GM21786 (cell line): Measurements from ENCODE around the gene CTBP2.

Source experiments
- ATAC-seq: cut with Tn5 transposase; IDR thresholded peaks from one replicate; pipeline ENCODE4 v1.9.1; 2021; ENCODE audit not compliant: unreplicated experiment

The CTBP2 gene

DNA sequence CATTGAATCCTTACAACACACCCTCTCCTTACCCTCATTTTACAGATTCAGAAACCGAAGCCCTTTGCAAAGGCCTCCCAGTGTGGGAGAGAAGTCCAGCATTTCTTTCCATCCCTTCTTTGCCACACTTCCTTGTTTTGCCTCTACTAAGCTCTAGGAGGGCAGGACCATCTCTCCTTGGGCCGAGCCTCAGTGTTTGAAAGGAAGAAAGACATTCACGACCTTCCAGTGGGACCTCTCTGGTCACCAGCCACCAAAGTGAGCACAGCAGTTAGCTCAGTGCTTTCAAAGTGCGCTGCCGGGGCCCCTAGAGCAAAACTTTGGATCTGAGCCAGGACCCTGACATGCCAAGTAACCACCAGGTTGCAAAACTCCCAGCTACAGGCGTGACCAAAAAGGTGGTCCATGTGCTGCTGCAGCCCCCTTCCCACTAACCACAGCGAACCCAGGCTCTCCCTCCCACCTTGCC lies 12.4 kb downstream of the CTBP2 start:
- no peak for ATAC-seq

DNA sequence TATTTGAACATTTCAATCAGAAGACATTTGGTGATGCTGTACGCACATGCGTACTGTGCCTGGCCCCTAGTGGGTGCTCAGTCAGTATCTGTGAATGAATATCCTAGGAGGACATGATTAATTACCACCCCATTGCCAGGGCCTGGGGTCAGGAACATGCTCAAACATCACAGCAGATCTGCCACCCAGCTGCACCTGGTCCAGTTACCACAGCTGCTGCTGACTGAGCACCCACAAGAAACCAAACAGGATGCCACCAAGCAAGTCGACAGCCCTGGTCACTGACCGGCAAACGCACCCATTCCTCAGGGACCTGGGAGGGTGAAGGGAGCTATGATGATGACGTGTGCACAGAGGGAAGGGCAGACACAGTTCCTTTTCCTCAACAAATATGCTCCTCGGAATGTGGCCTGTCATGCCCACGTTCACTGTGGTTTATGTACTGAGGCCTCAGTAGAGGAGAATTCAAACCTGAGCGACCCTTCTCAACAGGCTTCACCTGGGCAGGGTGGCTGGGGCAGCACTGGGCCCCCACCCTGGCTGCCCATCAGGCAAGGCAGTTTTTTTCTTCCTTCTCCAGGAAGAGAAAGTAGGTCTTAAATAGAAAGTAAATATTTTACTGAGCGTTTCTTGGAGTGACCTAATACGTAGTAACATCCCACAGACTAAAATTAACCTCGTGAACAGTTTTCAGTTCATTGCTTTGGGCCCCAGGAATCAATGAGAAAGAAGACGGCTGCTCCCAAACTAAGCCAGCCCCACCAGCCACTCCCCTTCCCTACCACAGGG lies 13.4 kb downstream of the CTBP2 start:
- ATAC-seq = no peak

DNA sequence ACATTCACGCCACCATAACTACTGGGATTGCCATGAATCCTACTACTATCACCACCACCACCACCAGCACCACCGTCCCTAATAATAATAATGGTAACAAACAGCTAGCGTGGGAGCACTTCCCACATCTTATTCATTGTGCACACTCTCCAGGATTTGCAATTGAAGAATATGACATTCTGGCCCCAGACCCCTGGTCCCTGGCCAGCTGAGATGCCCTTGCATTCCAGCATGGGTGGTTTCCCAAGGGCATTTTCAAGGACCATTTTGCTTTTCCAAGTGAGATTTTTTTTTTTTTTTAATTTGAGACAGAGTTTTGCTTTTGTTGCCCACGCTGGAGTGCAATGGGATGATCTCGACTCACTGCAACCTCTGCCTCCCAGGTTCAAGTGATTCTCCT lies 14.7 kb downstream of the CTBP2 start:
- no peak for ATAC-seq

DNA sequence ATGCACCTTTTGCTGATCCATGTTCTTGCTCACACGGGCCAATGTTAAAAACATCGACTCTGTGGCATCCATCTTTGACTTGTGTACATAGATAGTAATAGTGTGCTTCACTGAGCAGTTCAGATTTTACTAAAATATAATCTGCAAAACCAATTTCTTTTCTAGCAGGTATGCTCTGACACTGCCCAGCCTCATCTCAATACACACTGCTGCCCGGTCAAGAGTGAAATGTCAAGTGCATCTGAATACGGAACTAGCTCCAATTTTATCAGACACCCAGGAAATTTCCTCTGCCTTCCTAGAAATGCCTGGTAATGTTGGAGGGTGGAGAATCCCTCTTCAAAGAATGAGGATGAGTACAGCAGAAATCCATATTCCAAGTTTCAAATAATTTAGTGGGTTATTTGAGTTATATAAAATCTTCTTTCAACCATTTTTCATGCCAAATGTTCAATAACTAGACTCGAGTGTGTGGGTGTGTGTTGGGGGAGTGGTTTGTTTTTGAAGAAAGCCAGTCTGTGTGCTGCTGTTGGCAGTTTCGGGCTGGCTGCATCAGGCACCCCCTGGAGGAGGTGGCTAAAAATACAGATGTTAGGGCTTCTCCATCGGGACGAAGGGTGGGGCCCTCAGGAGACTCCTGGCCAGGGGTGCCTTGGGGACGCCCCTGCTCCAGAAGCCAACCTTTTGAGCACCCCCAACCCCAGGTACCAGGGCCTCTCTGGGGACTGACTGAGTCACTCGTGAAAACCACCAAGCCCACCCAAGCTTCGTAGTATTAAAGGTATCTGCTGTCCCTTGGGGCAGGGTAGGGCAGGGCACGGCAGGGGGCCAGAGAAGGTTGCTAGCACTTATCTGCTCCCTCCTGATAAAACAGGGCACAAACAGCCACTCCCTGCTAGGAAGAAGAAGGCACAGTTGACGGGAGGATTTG lies 15.4 kb downstream of the CTBP2 start:
- ATAC-seq = no peak

DNA sequence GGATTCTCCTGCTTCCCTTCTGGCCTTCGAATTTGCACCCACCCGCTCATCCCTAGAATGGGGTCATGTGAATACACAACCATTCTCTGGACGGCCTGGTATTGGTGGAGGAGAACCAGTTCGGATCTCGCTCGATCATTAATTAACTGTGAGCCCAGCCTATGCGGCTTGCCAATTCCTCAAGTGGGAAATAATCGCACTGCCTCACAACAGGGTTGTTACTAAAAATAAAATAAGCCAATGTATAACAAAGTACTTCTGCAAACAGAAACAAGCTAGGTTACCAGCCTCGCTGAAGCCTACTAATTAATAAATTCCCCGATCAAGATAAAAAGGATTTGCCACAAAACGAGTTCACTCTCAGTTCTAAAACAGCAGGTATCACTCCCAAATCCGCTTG lies 16.2 kb downstream of the CTBP2 start:
- ATAC-seq = no peak

DNA sequence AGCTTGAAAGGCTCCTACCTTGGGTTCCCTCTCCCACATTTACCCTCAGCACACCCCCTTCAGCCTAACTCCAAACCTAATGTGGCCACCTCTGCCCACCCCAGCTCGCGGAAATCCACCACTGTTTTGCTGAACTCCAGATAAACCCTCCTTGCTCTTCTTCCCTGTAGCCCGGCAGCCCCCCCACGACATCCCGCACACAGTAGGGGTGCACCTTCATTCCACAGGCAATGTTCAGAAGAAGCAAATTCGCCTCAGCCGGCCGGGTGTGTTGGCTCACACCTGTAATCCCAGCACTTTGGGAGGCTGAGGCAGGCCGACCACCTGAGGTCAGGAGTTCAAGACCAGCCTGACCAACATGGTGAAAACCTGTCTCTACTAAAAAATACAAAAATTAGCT lies 17.4 kb downstream of the CTBP2 start:
- no peak for ATAC-seq

DNA sequence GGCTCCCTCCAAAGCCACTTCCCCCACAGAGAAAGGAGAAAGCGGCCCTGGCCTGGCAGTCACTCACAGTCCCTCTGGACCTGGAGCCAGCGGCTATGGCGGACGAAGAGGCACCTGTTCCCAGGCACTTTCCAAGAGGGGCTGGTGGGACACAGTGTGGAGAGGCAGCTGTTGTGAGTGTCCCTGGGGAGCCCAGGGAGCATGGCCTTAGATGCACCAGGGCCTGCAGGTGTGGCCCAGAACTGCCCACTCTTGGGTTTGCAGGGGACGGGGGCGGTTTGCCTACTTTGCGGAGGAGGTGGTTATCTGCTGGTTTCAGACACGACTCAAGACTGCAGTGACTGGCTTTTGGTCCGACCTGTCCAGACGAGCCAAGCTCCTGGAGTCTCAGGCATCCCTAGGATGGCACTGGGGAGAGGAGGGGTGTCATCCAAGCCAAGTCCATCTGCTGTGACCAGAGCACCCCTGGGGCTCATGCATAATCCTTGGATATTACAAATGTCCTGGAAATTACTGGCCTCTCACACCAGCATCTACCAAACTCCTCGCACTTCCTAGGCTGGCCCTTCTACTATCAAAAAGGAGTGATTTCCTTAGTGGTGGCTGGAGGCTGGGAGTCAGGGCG lies 18.4 kb downstream of the CTBP2 start:
- ATAC-seq = no peak

DNA sequence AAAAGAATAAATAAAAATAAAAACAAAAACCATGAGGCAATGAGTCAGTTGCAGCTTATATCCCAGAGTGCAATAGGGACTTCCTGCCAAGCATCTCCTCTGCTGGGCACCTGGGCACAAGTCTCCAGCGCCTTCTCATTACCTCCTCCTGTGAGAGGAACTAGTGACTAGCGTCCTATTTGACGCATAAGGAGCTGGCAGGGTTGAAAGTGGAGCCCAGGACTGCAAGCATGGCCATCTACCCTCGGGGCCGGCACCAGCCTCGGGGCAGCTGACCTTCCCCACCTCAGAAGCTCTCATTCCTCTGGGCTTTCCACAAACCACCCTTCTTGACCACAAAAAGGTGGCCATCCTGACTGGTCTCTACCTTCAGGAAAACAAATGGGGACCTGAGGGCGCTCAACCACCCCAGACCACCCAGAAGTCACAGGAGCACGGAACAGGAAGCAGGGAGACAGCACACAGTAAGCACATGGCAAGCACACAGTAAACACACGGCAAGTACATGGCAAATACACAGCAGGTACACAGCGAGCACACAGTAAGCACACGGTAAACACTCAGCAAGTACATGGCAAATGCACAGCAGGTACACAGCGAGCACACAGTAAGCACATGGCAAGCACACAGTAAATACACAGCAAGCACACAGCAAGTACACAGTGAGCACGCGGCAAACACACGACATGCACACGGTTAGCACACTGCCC lies 19.1 kb downstream of the CTBP2 start:
- no peak for ATAC-seq

DNA sequence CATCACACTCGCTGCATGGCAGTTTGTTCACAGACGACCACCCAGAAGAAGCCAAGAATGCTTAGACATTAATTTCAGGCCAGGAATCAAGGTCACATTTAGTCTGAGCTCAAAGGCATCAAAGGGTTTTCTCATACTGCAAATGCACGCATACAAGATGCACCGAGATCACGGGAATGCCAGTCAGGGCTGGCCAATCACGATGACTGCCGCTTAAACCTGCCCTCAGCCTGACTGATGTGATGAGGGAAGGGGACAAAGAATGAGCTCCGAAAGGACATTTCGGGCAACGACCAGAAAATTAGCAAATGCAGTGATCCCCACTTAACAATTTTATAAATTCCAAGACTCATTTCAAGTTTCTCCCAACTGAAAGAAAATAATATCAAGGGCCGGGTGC lies 20.2 kb downstream of the CTBP2 start:
- ATAC-seq = no peak

DNA sequence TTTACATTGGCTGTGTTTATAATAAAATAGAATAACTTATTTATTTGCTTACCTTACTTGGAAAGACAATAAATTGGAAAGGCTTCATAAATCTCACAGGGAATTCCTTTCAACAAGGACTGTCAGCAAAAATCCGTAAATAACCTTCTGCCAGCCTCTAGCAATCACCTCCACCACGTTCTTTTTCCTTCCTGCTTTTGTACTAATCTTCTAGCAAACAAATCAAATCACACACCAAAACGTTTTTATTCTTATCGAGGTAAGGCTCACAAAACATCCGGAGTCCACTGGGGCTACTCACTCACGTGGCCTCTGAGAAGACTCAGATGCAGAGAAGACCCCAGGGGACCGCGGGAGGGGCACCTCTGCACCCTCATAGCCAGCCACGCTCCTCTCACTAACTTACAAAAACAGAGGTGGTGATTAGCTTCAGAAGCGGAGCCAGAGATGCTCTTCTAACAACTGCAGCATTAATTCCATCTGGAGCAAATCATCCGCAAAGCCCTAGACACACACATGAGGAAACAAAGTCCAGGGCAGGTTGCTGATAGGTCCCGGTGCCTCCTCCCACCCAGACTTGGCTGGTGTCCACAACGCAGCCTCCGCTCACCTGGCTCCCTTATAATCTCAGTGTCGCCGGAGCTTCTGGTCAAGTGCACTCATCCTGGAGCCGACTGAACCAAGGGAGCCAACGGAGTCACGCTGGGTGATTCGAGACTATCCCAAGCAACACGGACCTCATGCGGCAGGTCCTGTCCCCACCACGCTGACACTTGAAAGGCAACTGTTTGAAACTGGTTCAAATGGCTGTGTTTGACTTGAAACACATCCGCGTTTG lies 22.5 kb downstream of the CTBP2 start:
- no peak for ATAC-seq

DNA sequence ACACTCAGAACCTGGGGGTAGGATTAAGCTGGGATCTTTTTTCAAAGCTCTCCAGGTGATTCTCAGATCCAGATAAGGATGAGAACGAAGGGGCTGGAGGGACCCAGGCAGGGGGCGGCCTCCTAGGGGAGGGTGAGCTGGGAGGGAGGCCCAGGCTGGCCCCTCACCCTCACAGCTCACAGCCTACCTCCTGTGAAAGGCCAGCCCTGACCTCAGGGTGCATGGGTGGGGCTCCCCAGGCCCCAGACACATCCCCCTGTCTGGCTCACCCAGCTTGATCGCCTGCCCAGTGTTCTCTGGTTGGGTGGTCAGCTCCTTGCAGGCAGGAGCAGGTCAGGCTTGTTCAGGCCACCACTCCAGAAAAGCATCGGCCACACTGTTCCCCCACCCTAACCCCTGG lies 24.3 kb downstream of the CTBP2 start:
- no peak for ATAC-seq

DNA sequence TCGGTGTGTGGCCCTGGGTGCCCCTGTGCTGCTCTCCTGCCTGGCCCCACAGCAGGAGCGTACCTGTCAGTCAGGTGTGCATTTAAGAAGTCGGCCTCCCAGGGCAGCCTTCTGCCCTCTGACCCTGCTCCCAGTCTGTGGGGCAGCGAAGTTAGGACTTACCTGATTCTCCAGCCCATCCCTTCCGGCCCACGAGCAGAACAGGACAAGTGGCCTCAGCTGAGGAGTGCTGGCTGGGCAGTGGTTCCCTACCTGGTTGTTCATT lies 24.7 kb downstream of the CTBP2 start:
- ATAC-seq = no peak

DNA sequence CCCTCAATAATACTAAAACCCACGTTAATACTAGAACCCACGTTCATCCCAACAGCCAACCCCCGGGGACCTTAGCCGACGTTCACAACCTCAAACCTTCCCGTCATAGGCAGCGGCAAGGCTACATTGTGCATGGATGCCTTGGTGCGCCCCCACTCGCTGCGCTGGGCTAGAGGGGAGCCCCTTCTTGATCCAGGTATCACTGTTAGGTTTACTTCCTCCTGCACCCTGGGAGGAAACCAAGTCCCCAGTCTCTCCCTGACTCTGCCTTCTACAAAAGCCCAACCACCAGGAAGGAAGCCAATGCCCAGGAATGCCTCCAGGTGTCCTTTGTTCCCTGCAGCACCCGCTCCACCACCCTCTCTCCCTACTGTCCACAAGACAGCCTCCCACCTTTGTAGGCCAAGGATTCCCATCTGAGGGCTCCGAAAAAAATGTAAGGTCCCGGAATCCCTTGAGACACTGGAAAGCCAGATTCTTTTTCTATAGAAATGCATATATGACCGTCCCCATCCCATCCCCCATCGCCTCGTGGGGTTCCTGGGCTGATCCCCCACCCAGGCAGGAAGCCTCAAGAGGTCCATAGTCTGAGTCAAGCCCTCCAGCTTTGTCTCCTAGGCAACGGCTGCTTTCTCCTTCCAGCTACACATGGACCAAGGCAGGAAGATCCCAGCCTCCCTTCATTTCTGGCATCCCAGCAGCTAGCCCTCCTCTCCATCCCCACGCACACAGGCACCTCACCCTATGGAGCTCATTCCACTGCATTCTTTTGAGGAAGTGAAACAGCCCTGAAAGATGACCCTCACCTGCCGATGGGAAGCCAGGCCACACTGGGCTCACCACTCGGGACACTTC lies 25.2 kb downstream of the CTBP2 start:
- ATAC-seq = no peak

DNA sequence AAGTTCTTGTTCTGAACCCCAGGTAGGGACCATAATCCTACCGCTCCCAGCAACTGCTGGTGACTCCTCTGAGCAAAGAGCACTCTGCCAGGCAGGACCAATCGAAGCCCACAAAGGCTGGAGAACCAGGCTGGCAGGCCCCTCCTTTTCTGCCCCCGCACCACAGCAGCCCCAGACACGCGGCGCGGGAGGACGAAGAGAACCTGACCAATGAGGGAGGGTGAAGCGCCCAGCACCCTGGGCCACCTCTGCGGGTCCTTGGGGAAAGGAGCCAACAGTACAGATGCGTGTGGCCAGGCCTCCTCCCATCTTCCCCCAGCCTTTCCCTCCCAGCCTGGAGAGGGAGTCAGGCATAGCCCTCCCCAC lies 25.9 kb downstream of the CTBP2 start:
- no peak for ATAC-seq

DNA sequence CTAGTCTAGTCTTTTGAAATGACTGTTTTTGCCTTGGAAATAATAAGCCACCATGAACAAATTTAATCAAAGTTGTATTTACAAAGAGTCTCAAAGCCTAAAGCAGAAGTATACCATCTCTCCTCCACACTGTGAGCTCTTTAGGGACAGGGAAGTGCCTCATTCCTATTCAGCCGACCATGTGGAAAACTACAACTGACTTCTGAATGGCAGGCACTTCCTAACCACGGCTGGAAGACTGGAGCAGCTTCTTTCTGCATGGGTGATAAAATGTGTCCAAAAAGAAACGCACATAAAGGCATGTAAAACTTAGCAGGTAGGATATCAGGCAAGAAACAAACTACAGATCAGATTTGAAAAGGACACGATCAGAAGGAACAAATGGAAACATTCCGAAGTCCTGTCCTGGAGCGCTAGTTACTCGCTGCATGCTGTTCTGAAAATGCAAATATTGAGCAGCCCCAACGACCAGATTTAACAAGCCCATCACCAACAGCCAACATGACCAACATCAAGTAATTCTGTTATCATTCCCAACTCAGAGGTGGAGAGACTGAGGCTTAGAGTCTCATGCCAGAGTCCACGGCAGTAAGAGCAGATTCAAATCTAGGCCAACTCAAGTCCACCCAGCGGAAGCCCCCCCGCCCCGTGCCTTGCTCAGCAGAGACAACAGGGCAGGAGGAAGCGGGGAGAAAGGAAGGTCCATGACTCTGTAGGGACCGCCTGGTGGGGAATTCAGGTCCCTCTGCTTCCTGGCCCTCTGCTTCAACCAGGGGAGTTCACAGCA lies 26.5 kb downstream of the CTBP2 start:
- no peak for ATAC-seq

DNA sequence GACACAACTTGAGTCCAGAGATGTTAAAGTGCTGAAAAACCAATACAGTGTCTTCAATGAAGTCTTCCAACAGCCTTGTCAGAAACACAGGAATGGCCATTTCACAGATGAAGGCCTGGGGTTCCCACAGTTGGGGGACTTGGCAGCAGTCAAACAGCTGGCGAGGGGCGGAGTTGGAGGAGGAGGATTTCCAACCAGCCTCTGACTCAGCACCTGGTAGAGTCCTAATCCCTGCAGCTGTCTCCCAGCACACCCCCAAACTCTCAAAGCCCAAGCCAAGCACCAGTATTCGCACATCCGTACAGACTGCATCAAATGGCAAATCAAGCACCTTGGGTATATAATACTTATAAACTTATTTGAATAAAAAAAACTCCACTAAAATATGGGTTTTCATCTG lies 28.0 kb downstream of the CTBP2 start:
- no peak for ATAC-seq

DNA sequence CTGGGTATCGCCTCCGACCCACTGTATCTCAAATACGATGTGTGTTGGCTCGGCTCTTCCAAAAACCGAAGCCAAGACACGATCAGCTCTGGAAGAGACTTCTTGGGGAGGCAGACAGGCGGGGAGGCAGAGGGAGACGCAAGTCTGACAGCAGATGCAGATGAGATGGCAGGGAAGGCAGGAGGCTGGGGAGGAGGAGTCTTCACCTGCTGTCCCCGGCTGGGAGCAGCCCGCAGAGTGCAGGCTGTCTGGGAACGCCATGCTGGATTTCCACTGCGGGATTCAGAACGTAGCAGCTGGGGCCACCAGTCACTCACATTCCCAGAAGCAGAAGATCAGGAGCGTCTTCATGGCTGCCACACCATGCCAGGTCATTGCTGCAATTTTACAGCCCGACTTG lies 29.4 kb downstream of the CTBP2 start:
- no peak for ATAC-seq

DNA sequence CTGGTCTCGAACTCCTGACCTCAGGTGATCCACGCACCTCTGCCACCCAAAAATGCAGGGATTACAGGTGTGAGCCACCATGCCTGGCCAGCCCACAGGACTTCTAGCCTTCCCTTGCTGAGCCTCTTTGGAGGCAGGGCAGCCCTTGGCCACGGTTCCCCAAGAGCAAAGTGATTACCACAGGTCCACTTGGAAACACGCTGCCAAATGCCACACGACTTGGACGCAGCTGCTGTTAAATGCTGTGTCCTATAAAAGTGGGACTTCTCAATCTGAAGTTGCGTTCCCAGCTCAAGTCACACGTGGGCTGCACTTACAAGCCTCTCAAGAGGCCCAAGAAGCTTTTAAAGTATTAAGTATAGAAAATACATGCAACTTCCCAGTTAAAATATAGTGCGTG lies 30.1 kb downstream of the CTBP2 start:
- ATAC-seq = no peak

DNA sequence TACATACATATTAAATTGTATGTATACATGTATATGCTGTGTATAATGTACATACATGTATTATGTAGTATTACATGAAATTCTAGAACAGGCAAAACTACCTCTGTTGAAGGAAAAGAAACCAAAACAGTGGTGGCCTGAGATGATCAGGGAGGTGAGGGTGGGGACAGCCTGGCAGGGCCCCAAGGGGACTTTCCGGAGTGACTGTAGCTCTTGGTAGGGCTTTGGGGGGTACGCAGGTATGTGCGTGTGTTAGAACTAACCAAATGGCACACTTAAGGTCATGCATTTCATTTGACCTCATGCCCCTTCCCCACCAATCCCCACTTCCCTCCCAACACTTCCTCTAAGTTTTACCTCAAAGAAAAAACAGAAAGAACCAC lies 31.3 kb downstream of the CTBP2 start:
- no peak for ATAC-seq
